Measurements from ENCODE around the gene GORASP2. TPM values are rescaled to one million over a fixed set of nuclear protein-coding genes. Genes with fewer than 3 reads are reported as not detected.
"Not testable (repeated sequence)": the region's sequence is repeated elsewhere in the genome, so short reads cannot be mapped to it uniquely, and the experiment has no call there.

GORASP2 gene
- total RNA-seq, 4 donors from 2014 or later, result 40.6 to 59.8 (median 47.1) TPM

- H3K27me3 ChIP-seq, result no peaks in the 10 kb centered on the region
- H3K4me1 ChIP-seq, result no peaks in the 10 kb centered on the region
- H3K36me3 ChIP-seq, result no peaks in the 10 kb centered on the region
- H3K4me3 ChIP-seq, result no peak overlapping the region
- H3K9me3 ChIP-seq, result no peaks in the 10 kb centered on the region
- TF ChIP-seq CTCF (IDR thresholded peaks at IDR 0.05), result no peak
- TF ChIP-seq EP300 (IDR thresholded peaks at IDR 0.05), result no peak
- no peak for TF ChIP-seq POLR2AphosphoS5 (IDR thresholded peaks at IDR 0.05)
- no peak for TF ChIP-seq POLR2A (IDR thresholded peaks at IDR 0.05)
- DNase-seq (ENCODE audit: low spot score in 2 of 2), result no peak
- H3K27ac ChIP-seq, result no peak overlapping the region
- WGBS, result 45% methylated on average over 3 of the region's 3 CpGs
Measured at GRCh38 chr2:170895023-170895757, 33.9 kb upstream of the GORASP2 start.

GRCh38 chr2:170896622-170897021 lies 32.4 kb upstream of the GORASP2 start:
- DNase-seq (ENCODE audit: low spot score in 2 of 2), result no peak
- H3K9me3 ChIP-seq, result no peaks in the 10 kb centered on the region
- H3K4me3 ChIP-seq, result no peak overlapping the region

GRCh38 chr2:170897108-170897507 lies 31.9 kb upstream of the GORASP2 start:
- Histone ChIP-seq H3K36me3 (no peaks in the 10 kb centered on the region), H3K4me3 (no peak overlapping the region), H3K9me3 (no peaks in the 10 kb centered on the region), H3K27ac (no peak overlapping the region), H3K27me3 (no peaks in the 10 kb centered on the region), H3K4me1 (no peaks in the 10 kb centered on the region)
- DNase-seq (ENCODE audit: low spot score in 2 of 2), result no peak
- 89% methylated on average over 6 of the region's 6 CpGs for WGBS
- no peak for TF ChIP-seq POLR2A (IDR thresholded peaks at IDR 0.05)
- TF ChIP-seq CTCF (IDR thresholded peaks at IDR 0.05), result no peak
- no peak for TF ChIP-seq EP300 (IDR thresholded peaks at IDR 0.05)
- no peak for TF ChIP-seq POLR2AphosphoS5 (IDR thresholded peaks at IDR 0.05)

More at GRCh38 chr2:170896622-170897021, 32.4 kb upstream of the GORASP2 start:
- Histone ChIP-seq H3K4me1 (no peaks in the 10 kb centered on the region), H3K36me3 (no peaks in the 10 kb centered on the region), H3K27me3 (no peaks in the 10 kb centered on the region), H3K27ac (no peak overlapping the region)
- 72% methylated on average over 4 of the region's 4 CpGs for WGBS
- TF ChIP-seq POLR2A (IDR thresholded peaks at IDR 0.05), result no peak
- no peak for TF ChIP-seq CTCF (IDR thresholded peaks at IDR 0.05)
- TF ChIP-seq EP300 (IDR thresholded peaks at IDR 0.05), result no peak
- TF ChIP-seq POLR2AphosphoS5 (IDR thresholded peaks at IDR 0.05), result no peak

GRCh38 chr2:170905864-170906263 lies 23.2 kb upstream of the GORASP2 start:
- Histone ChIP-seq H3K9me3 (peaks cover 17% of the 10 kb centered on the region), H3K27me3 (no peaks in the 10 kb centered on the region), H3K4me1 (no peaks in the 10 kb centered on the region), H3K4me3 (no peak overlapping the region), H3K27ac (no peak overlapping the region), H3K36me3 (no peaks in the 10 kb centered on the region)
- no peak for DNase-seq (ENCODE audit: low spot score in 2 of 2)
- TF ChIP-seq POLR2A (IDR thresholded peaks at IDR 0.05), result no peak
- no peak for TF ChIP-seq CTCF (IDR thresholded peaks at IDR 0.05)
- no peak for TF ChIP-seq POLR2AphosphoS5 (IDR thresholded peaks at IDR 0.05)
- no peak for TF ChIP-seq EP300 (IDR thresholded peaks at IDR 0.05)
- 48% methylated on average over 5 of the region's 5 CpGs for WGBS

- no peak overlapping the region for H3K27ac ChIP-seq
- TF ChIP-seq CTCF (IDR thresholded peaks at IDR 0.05) (no peak), POLR2A (IDR thresholded peaks at IDR 0.05) (no peak), POLR2AphosphoS5 (IDR thresholded peaks at IDR 0.05) (no peak), EP300 (IDR thresholded peaks at IDR 0.05) (no peak)
- peaks cover 47% of the 10 kb centered on the region for H3K9me3 ChIP-seq
- H3K36me3 ChIP-seq, result no peaks in the 10 kb centered on the region
- DNase-seq (ENCODE audit: low spot score in 2 of 2), result no peak
- H3K27me3 ChIP-seq, result no peaks in the 10 kb centered on the region
- no peaks in the 10 kb centered on the region for H3K4me1 ChIP-seq
- WGBS, result 90% methylated on average over 5 of the region's 5 CpGs
- H3K4me3 ChIP-seq, result no peak overlapping the region
Measured at GRCh38 chr2:170911314-170911889, 17.7 kb upstream of the GORASP2 start.

GRCh38 chr2:170914994-170915666 lies 13.9 kb upstream of the GORASP2 start:
- not testable (repeated sequence) for H3K36me3 ChIP-seq; H3K4me1 ChIP-seq; DNase-seq (ENCODE audit: low spot score in 2 of 2); H3K27me3 ChIP-seq; H3K27ac ChIP-seq; H3K4me3 ChIP-seq
- WGBS, result 93% methylated on average over 1 of the region's 17 CpGs
- peaks cover 36% of the 10 kb centered on the region for H3K9me3 ChIP-seq
